Measurements from ENCODE around the gene G6PC1.

GRCh38 chr17:42868338-42868737, 32.3 kb upstream of the G6PC1 start:
- no peak for TF ChIP-seq CTCF (conservative IDR thresholded peaks at IDR 0.05; ENCODE audit: low read depth, low read length)
- no peak for TF ChIP-seq MAZ (IDR thresholded peaks at IDR 0.05; ENCODE audit: borderline replicate concordance, low read depth, low read length)
- TF ChIP-seq RCOR1 (IDR thresholded peaks at IDR 0.05; ENCODE audit: insufficient replicate concordance, low read length): no peak
- TF ChIP-seq POLR2A (IDR thresholded peaks at IDR 0.05; ENCODE audit: low read depth, low read length): no peak
- no peak for TF ChIP-seq RAD21 (IDR thresholded peaks at IDR 0.05; ENCODE audit: low read length)
- TF ChIP-seq MXI1 (IDR thresholded peaks at IDR 0.05; ENCODE audit: borderline replicate concordance, low read depth, low read length): no peak
- no peak for TF ChIP-seq CHD1 (IDR thresholded peaks at IDR 0.05; ENCODE audit: low read depth, low read length)
- no peak for TF ChIP-seq SMC3 (IDR thresholded peaks at IDR 0.05; ENCODE audit: low read depth, low read length)
- no peak for TF ChIP-seq CEBPB (IDR thresholded peaks at IDR 0.05; ENCODE audit: low read depth, low read length)
